HFFc6 (cell line): Measurements from ENCODE around the gene TMC3. TPM values are rescaled to one million over a fixed set of nuclear protein-coding genes. Genes with fewer than 3 reads are reported as not detected.
"Not testable (repeated sequence)": the region's sequence is repeated elsewhere in the genome, so short reads cannot be mapped to it uniquely, and the experiment has no call there.

Experiments used
- DNase-seq: peaks from one replicate; pipeline ENCODE4 v3.0.0-alpha.2; 2018
- H3K27ac Mint-ChIP-seq: 2 replicates; pipeline ENCODE4 v1.8.0; 2020; ENCODE audit warnings: mild to moderate bottlenecking, mixed read lengths
- H3K27me3 Mint-ChIP-seq: 2 replicates; pipeline ENCODE4 v1.8.0; 2021; ENCODE audit warnings: mild to moderate bottlenecking, moderate library complexity, mixed read lengths; ENCODE audit not compliant: insufficient read depth
- H3K36me3 Mint-ChIP-seq: 2 replicates; pipeline ENCODE4 v1.8.0; 2021; ENCODE audit warnings: low read depth, mixed read lengths
- H3K4me1 Mint-ChIP-seq: 2 replicates; pipeline ENCODE4 v1.8.0; 2020; ENCODE audit warnings: low read depth, mixed read lengths
- H3K4me3 Mint-ChIP-seq: 2 replicates; pipeline ENCODE4 v1.8.0; 2020; ENCODE audit warnings: mild to moderate bottlenecking, moderate library complexity, mixed read lengths
- H3K9me3 Mint-ChIP-seq: 2 replicates; pipeline ENCODE4 v1.8.0; 2020; ENCODE audit warnings: mild to moderate bottlenecking, mixed read lengths
- CTCF ChIP-seq: fragments of 200-600 bp; sonication (generic); IDR thresholded peaks from 2 replicates; pipeline ENCODE4 v1.5.0; 2021; ENCODE audit warnings: antibody characterized with exemption, mild to moderate bottlenecking
- total RNA-seq, 6 experiments: library from RNA; stranded (reverse); fragmentation: NEBNext Ultra II Directional; extraction: Animal tissue kit (Norgen Biotek cat#: 25700); gene quantifications; 2 replicates in 1 of 6; 3 replicates in 5 of 6; pipeline ENCODE4 v1.2.3, GENCODE V29; 2021

The TMC3 gene
- total RNA-seq, 6 experiments from 2014 or later, result not detected

GRCh38 chr15:81358248-81358647, 15.8 kb downstream of the TMC3 start:
- Mint-ChIP-seq H3K9me3 (no peaks in the 10 kb centered on the region), H3K27me3 (peaks cover 27% of the 10 kb centered on the region), H3K4me3 (no peak overlapping the region), H3K4me1 (no peaks in the 10 kb centered on the region), H3K36me3 (no peaks in the 10 kb centered on the region), H3K27ac (no peak overlapping the region)
- TF ChIP-seq CTCF, result no peak
- DNase-seq, result no peak

GRCh38 chr15:81357180-81357686, 16.8 kb downstream of the TMC3 start:
- peak; percentile 21; the same call in 1 of the 2 replicates for TF ChIP-seq CTCF
- H3K4me1 Mint-ChIP-seq, result no peaks in the 10 kb centered on the region
- peaks cover 27% of the 10 kb centered on the region for H3K27me3 Mint-ChIP-seq
- no peak overlapping the region for H3K4me3 Mint-ChIP-seq
- H3K9me3 Mint-ChIP-seq, result no peaks in the 10 kb centered on the region
- DNase-seq, result no peak
- no peak overlapping the region for H3K27ac Mint-ChIP-seq
- H3K36me3 Mint-ChIP-seq, result no peaks in the 10 kb centered on the region

- TF ChIP-seq CTCF, result no peak
- no peak for DNase-seq
- H3K36me3 Mint-ChIP-seq, result no peaks in the 10 kb centered on the region
- no peaks in the 10 kb centered on the region for H3K4me1 Mint-ChIP-seq
- H3K27me3 Mint-ChIP-seq, result peaks cover 26% of the 10 kb centered on the region
- no peak overlapping the region for H3K4me3 Mint-ChIP-seq
- H3K27ac Mint-ChIP-seq, result no peak overlapping the region
- H3K9me3 Mint-ChIP-seq, result no peaks in the 10 kb centered on the region
Measured at GRCh38 chr15:81356252-81356651, 17.8 kb downstream of the TMC3 start.

GRCh38 chr15:81351651-81352050, 22.4 kb downstream of the TMC3 start:
- H3K4me3 Mint-ChIP-seq, result no peak overlapping the region
- no peaks in the 10 kb centered on the region for H3K9me3 Mint-ChIP-seq
- no peaks in the 10 kb centered on the region for H3K36me3 Mint-ChIP-seq
- peaks cover 10% of the 10 kb centered on the region for H3K27me3 Mint-ChIP-seq
- H3K27ac Mint-ChIP-seq, result no peak overlapping the region
- no peaks in the 10 kb centered on the region for H3K4me1 Mint-ChIP-seq
- no peak for TF ChIP-seq CTCF
- no peak for DNase-seq

GRCh38 chr15:81349271-81349670, 24.7 kb downstream of the TMC3 start:
- Mint-ChIP-seq H3K4me1 (no peaks in the 10 kb centered on the region), H3K9me3 (no peaks in the 10 kb centered on the region), H3K36me3 (no peaks in the 10 kb centered on the region), H3K4me3 (no peak overlapping the region), H3K27me3 (peaks cover 13% of the 10 kb centered on the region), H3K27ac (no peak overlapping the region)
- no peak for DNase-seq
- TF ChIP-seq CTCF, result no peak

GRCh38 chr15:81348691-81349090, 25.3 kb downstream of the TMC3 start:
- not testable (repeated sequence) for H3K4me3 Mint-ChIP-seq, H3K27ac Mint-ChIP-seq, H3K9me3 Mint-ChIP-seq, DNase-seq, H3K36me3 Mint-ChIP-seq, H3K4me1 Mint-ChIP-seq
- peaks cover 13% of the 10 kb centered on the region for H3K27me3 Mint-ChIP-seq
